AG09319 (cell line): ENCODE results near the gene NEU2.

Source experiments
- DNase-seq: peaks from one replicate; pipeline ENCODE4 v3.0.0-alpha.2; 2010; ENCODE audit warnings: low read depth; ENCODE audit errors: extremely low read depth
- CTCF ChIP-seq: IDR thresholded peaks from 2 replicates; pipeline ENCODE4 v1.5.1; 2011; ENCODE audit warnings: low read depth, mild to moderate bottlenecking, inconsistent platforms, low read length, moderate library complexity

NEU2 gene

GRCh38 chr2:233055362-233055761 lies 22.9 kb downstream of the NEU2 start:
- no peak for DNase-seq
- no peak for TF ChIP-seq CTCF

DNA sequence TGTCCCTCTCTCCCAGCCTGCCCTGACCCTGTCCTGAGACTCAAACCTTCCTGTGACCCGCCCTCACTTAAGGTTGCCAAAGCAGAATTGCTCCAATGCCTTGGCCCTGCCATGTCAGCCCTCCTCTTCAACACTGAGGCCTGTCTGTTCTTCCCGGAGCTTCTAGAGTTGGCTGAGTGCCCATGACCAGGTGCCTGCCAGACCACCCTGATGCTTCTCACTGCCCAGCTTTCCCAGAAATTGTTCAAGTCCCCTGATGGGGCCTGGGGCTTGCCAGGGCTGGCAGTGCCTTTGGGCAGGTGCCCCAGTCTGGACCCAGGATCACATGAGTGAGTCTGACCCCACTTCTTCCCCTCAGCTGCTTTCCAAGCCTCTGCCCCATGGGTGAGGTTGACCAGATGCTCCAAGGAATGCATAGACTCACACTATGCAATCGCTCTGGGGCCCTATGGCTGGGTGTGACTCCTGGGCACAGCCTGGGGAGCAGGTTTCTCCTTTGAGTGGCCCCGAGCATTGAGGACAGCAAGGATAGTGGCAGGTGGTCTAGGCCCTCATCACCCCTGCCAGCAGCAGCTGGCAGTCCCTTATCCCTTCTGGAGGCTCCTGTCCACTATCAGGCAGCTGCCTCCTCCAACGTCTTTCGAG lies 24.6 kb downstream of the NEU2 start:
- DNase-seq: no peak
- TF ChIP-seq CTCF: no peak

DNA sequence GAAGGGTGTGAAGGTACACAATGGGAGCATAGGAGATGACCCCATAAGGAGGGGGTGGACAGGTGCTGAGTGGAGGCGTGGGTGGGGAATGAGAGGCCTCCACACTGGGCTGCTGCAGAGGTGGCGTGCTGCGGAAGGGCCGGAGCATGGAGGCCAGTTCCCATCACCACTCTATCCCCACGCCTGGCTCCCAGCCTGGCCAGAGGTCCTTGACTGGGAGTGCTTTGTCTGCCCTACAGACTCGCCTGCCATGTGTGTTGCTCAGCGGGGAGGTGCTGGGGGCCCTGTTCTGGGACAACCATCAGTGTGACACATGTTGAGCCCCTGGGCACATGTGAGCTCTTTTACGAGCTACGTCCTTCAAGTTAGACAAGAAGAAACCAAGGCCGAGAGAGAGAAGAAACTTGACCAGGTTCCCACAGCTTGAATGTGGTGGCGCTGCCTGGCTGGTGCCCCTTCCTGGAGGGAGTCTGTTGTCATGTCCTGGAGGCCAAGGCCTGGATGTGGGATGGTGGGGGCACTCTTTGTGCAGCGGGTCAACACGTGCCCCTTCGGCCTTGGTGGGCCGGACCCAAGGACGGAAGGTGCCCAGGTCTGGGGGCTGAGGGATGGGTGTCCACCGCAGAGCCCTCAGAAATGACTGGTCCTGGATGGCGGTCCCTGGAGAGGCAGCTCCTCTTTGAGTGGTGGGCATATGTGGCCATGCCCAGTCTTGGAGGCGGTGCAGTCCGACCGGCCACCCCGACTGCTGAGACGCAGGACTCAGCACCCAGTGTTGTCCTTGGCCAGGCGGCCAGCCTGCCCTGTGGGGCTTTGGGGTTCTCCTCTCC lies 26.5 kb downstream of the NEU2 start:
- DNase-seq: no peak
- TF ChIP-seq CTCF: no peak

DNA sequence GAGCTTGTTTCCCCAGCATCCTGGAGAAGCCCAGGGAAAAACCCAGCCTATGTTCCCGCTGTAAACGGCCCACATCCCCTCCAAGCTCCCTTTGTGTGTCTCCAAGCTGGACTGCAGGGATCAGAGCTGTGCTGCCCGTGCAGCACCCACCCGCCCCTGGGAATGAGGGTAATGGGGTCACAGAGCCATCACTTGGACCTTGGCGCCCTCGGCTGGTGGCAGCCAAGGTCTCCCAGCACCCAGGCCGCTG lies 27.0 kb downstream of the NEU2 start:
- DNase-seq: no peak

GRCh38 chr2:233059797-233060500 lies 27.5 kb downstream of the NEU2 start, which contains the start of gene INPP5D:
TSS of gene INPP5D (plus strand) at chr2:233060342. CDS start at chr2:233060479, 137 bp downstream.
- no peak for DNase-seq
- TF ChIP-seq CTCF: no peak

More for the DNA sequence above, 27.0 kb downstream of the NEU2 start:
- no peak for TF ChIP-seq CTCF

DNA sequence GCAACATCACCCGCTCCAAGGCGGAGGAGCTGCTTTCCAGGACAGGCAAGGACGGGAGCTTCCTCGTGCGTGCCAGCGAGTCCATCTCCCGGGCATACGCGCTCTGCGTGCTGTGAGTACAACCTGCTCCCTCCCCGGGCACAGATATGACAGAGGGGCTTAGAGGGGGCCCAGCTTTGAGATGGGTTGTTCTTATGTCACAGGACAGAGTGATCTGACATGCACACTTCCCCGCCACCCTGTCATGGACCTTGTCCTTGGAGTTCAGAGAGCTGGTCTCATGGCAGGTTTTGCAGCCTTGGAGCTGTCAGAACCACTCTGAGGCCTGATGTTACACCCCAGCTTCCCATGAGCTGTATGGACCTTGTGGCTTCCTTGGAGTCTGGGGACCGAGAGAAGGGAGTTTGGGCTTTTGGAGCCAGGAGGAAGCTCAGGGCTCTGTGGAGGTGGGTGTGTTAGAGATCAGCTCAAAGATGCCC lies 28.1 kb downstream of the NEU2 start:
- TF ChIP-seq CTCF: no peak
- no peak for DNase-seq
